SK-N-SH treated with all-trans-retinoic acid at 6 μM for 48 hours (cell line): ENCODE measurements around the gene ADAM10.

ENCODE experiments used
- ATAC-seq: fragments of 200-7000 bp; cut with Tn5 transposase; 3 replicates; pipeline ENCODE4 v1.9.1; 2020; ENCODE audit warnings: mild to moderate bottlenecking, moderate library complexity
- ARNTL ChIP-seq: fragments of 450-650 bp; formaldehyde crosslinking; IDR thresholded peaks from 2 replicates; pipeline ENCODE4 v1.5.0; 2020; ENCODE audit warnings: low read depth, mild to moderate bottlenecking, moderate library complexity, borderline replicate concordance
- CSRNP3 ChIP-seq: fragments of 250-450 bp; sonication (Bioruptor Pico); IDR thresholded peaks from 2 replicates; pipeline ENCODE4 v1.5.1; 2021; ENCODE audit warnings: mild to moderate bottlenecking, moderate library complexity
- ESRRG ChIP-seq: fragments of 250-450 bp; sonication (Bioruptor Pico); IDR thresholded peaks from 2 replicates; pipeline ENCODE4 v1.6.1; 2021; ENCODE audit warnings: mild to moderate bottlenecking
- GLIS3 ChIP-seq: fragments of 250-450 bp; sonication (Bioruptor Pico); IDR thresholded peaks from 2 replicates; pipeline ENCODE4 v1.5.0; 2020; ENCODE audit warnings: mild to moderate bottlenecking, moderate library complexity
- OSR1 ChIP-seq: fragments of 250-450 bp; sonication (Bioruptor Pico); IDR thresholded peaks from 2 replicates; pipeline ENCODE4 v1.8.0; 2022; ENCODE audit warnings: moderate library complexity, mild to moderate bottlenecking, inconsistent platforms
- PATZ1 ChIP-seq: fragments of 250-450 bp; sonication (Bioruptor Pico); IDR thresholded peaks from 2 replicates; pipeline ENCODE4 v1.8.0; 2020; ENCODE audit warnings: mild to moderate bottlenecking, moderate library complexity, borderline replicate concordance
- PPARA ChIP-seq: fragments of 250-450 bp; sonication (Bioruptor Pico); IDR thresholded peaks from 2 replicates; pipeline ENCODE4 v1.5.0; 2020; ENCODE audit warnings: mild to moderate bottlenecking, borderline replicate concordance
- RARB ChIP-seq: fragments of 250-450 bp; sonication (Bioruptor Pico); IDR thresholded peaks from 2 replicates; pipeline ENCODE4 v1.8.0; 2021; ENCODE audit warnings: mild to moderate bottlenecking, moderate library complexity
- SNAI2 ChIP-seq: fragments of 250-450 bp; sonication (Bioruptor Pico); IDR thresholded peaks from 2 replicates; pipeline ENCODE4 v1.5.0; 2020; ENCODE audit warnings: mild to moderate bottlenecking, moderate library complexity
- TCF4 ChIP-seq: fragments of 250-450 bp; sonication (Bioruptor Pico); IDR thresholded peaks from 2 replicates; pipeline ENCODE4 v1.8.0; 2021; ENCODE audit warnings: mild to moderate bottlenecking, moderate library complexity, borderline replicate concordance
- TOX ChIP-seq: fragments of 250-450 bp; sonication (Bioruptor Pico); IDR thresholded peaks from 2 replicates; pipeline ENCODE4 v1.8.0; 2021; ENCODE audit warnings: mild to moderate bottlenecking, moderate library complexity, borderline replicate concordance
- TSHZ2 ChIP-seq: fragments of 250-450 bp; sonication (Bioruptor Pico); IDR thresholded peaks from 2 replicates; pipeline ENCODE4 v1.5.0; 2020; ENCODE audit warnings: mild to moderate bottlenecking, moderate library complexity
- ZC3H10 ChIP-seq: fragments of 250-450 bp; sonication (Bioruptor Pico); IDR thresholded peaks from 2 replicates; pipeline ENCODE4 v1.5.1; 2021; ENCODE audit warnings: mild to moderate bottlenecking, moderate library complexity
- ZFP3 ChIP-seq: fragments of 250-450 bp; sonication (Bioruptor Pico); IDR thresholded peaks from 2 replicates; pipeline ENCODE4 v1.5.0; 2020; ENCODE audit warnings: mild to moderate bottlenecking, moderate library complexity
- ZFP30 ChIP-seq: fragments of 450-650 bp; formaldehyde crosslinking; IDR thresholded peaks from 2 replicates; pipeline ENCODE4 v1.5.0; 2022; ENCODE audit warnings: mild to moderate bottlenecking, moderate library complexity
- ZNF565 ChIP-seq: fragments of 450-650 bp; formaldehyde crosslinking; conservative IDR thresholded peaks from 2 replicates; pipeline ENCODE4 v1.5.0; 2020; ENCODE audit warnings: low read depth, mild to moderate bottlenecking, moderate library complexity
- ZNF70 ChIP-seq: fragments of 450-650 bp; formaldehyde crosslinking; IDR thresholded peaks from 2 replicates; pipeline ENCODE4 v1.5.0; 2020; ENCODE audit warnings: mild to moderate bottlenecking, moderate library complexity
- ZNF8 ChIP-seq: fragments of 450-650 bp; formaldehyde crosslinking; IDR thresholded peaks from 2 replicates; pipeline ENCODE4 v1.5.0; 2020; ENCODE audit warnings: mild to moderate bottlenecking, moderate library complexity
- TF ChIP-seq, protein P1 (sequence below): fragments of 250-450 bp; sonication (Bioruptor Pico); IDR thresholded peaks from 2 replicates; pipeline ENCODE4 v1.5.1; 2020; ENCODE audit warnings: low read depth, mild to moderate bottlenecking, moderate library complexity
- TF ChIP-seq, protein P2 (sequence below): fragments of 250-450 bp; sonication (Bioruptor Pico); IDR thresholded peaks from 2 replicates; pipeline ENCODE4 v1.8.0; 2021; ENCODE audit warnings: low read depth, mild to moderate bottlenecking, moderate library complexity, borderline replicate concordance

ADAM10 gene

DNA sequence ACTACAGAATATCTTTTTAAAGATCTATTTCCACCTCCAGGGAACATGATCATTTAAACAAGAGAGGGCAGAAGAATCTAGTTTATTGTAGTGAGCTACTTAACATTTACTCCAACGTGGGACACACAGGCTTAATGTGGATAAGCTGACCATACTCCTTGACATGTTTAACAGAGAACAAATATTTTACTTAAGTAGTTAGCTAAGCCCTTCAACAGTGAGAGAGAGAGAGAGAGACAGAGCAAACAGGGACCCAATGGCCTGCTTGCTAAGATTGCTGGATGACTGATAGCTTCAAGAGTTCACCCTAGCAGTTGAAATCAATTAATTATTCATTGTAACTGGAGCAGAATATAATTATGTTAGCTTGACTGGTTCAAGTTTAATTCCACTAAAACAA is 158.6 kb downstream of the ADAM10 start:
- TF ChIP-seq OSR1 (no peak), SNAI2 (no peak)
- TF ChIP-seq, all 23 proteins: peak for 0
- ATAC-seq: no peak

DNA sequence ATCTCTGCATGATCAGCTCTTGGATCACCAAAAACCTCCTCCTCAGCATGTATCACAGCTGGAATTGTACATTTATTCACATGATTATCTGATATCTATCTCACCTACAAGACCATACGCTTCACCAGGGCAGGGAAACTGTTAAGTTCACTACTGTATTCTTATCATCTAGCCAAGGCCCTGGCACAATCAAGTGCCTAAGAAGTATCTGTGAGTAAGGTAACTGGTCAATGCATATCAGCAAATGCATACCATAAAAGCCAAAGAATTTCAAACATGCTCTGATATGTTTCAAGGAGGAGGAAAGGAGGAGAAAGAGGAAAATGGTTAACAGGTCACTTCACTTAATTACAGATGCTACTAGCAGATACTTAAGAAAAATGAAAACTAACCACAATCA is 159.3 kb downstream of the ADAM10 start:
- no peak for ATAC-seq
- TF ChIP-seq PATZ1 (CRISPR knock-in tag): no peak
- no peak for TF ChIP-seq TSHZ2
- TF ChIP-seq SNAI2: no peak

GRCh38 chr15:58589047-58589446 is 160.5 kb downstream of the ADAM10 start:
- TF ChIP-seq ZNF565 (CRISPR knock-in tag) (no peak), ZNF70 (no peak), TCF4 (CRISPR knock-in tag) (no peak), TSHZ2 (no peak), ZFP30 (CRISPR knock-in tag) (no peak), SNAI2 (no peak), CSRNP3 (CRISPR knock-in tag) (no peak), PPARA (CRISPR knock-in tag) (no peak), GLIS3 (no peak), ARNTL (CRISPR knock-in tag) (no peak)
- TF ChIP-seq, protein P1, sequence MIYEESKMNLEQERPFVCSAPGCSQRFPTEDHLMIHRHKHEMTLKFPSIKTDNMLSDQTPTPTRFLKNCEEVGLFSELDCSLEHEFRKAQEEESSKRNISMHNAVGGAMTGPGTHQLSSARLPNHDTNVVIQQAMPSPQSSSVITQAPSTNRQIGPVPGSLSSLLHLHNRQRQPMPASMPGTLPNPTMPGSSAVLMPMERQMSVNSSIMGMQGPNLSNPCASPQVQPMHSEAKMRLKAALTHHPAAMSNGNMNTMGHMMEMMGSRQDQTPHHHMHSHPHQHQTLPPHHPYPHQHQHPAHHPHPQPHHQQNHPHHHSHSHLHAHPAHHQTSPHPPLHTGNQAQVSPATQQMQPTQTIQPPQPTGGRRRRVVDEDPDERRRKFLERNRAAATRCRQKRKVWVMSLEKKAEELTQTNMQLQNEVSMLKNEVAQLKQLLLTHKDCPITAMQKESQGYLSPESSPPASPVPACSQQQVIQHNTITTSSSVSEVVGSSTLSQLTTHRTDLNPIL: no peak
- TF ChIP-seq, all 23 proteins: peak for 0
- no peak for ATAC-seq

DNA sequence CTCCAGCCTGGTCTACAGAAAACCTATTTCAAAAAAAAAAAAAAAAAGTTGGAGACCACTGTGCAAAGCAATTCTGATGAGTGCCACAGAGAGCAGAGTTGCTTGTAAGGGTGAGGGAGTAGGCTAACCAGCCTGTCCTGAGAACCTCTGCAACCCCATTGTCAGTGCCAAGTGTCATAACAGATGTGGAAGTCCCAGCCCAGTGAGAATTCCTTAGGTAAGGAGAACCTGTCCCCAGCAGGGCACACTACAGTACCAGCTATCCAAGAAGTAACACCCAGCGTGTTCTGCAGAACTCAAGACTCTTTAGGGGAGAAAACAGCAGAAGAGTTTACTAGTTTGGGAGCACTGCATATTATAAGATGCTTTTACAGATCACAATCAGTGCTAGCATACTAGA is 161.4 kb downstream of the ADAM10 start:
- ATAC-seq: no peak
- TF ChIP-seq ZC3H10: no peak
- TF ChIP-seq CSRNP3 (CRISPR knock-in tag): no peak
- no peak for TF ChIP-seq TCF4 (CRISPR knock-in tag)
- TF ChIP-seq, protein P2, sequence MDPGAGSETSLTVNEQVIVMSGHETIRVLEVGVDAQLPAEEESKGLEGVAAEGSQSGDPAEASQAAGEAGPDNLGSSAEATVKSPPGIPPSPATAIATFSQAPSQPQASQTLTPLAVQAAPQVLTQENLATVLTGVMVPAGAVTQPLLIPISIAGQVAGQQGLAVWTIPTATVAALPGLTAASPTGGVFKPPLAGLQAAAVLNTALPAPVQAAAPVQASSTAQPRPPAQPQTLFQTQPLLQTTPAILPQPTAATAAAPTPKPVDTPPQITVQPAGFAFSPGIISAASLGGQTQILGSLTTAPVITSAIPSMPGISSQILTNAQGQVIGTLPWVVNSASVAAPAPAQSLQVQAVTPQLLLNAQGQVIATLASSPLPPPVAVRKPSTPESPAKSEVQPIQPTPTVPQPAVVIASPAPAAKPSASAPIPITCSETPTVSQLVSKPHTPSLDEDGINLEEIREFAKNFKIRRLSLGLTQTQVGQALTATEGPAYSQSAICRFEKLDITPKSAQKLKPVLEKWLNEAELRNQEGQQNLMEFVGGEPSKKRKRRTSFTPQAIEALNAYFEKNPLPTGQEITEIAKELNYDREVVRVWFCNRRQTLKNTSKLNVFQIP (CRISPR knock-in tag): no peak
- TF ChIP-seq ZNF8 (CRISPR knock-in tag): no peak
- no peak for TF ChIP-seq ZFP3 (CRISPR knock-in tag)
- no peak for TF ChIP-seq ESRRG
- TF ChIP-seq RARB: no peak
- TF ChIP-seq TOX (CRISPR knock-in tag): no peak
- no peak for TF ChIP-seq GLIS3
- no peak for TF ChIP-seq TSHZ2
- no peak for TF ChIP-seq ARNTL (CRISPR knock-in tag)
